Muscle of back (tissue), 11 donors: Measurements from ENCODE around the gene RILPL2. TPM values are rescaled to one million over a fixed set of nuclear protein-coding genes. Genes with fewer than 3 reads are reported as not detected.
"Not testable (repeated sequence)": the region's sequence is repeated elsewhere in the genome, so short reads cannot be mapped to it uniquely, and the experiment has no call there.

Source experiments
- DNase-seq, 3 donors: peaks; one replicate each; pipeline versions ENCODE4 v3.0.0 to v3.0.0-alpha.2; 2013
- polyA plus RNA-seq, 10 donors: library from polyadenylated mRNA; unstranded; fragments of 120-200 nt; gene quantifications; one replicate each; pipeline ENCODE4 v1.2.1, GENCODE V29; 2013; ENCODE audit not compliant: insufficient read length in 10 of 10

Gene RILPL2
- polyA plus RNA-seq, 10 donors, result 1.1 to 2.1 (median 1.5) TPM

DNA sequence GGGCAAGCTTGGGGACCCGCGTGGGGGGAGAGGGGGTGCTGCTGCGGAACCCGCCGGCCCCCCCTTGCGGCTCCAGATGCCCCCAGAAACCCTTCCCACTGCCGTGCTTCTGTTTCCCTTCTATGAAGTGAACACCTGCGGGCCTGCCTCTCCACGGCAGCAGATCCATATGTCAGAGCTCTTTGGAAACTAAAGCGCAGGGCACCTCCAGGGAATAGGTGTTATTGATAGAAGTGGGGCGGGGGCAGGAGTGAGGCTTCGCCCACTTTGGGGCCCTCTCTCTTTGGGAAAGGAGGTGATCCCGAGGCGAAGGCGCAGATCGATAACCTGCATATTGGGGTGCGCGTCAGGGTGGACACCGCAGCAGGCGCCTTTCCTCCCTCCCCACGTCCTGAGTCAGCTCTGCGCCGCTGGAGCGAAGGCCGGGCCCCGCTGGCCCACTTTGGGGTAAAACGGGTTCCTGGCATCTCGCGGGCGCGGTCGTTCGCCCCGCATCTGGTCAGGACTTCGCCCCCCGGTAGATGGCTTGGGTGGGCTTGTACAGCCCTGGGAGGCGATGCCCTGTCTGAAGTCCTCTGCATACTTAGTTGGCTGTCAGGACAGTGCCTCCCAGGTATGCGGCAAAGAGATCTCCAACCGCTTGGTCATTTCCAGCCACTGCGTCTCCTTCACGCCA, 52.0 kb downstream of the RILPL2 start:
- peak in 2 of 3 donors; percentile 32 to 54 for DNase-seq

DNA sequence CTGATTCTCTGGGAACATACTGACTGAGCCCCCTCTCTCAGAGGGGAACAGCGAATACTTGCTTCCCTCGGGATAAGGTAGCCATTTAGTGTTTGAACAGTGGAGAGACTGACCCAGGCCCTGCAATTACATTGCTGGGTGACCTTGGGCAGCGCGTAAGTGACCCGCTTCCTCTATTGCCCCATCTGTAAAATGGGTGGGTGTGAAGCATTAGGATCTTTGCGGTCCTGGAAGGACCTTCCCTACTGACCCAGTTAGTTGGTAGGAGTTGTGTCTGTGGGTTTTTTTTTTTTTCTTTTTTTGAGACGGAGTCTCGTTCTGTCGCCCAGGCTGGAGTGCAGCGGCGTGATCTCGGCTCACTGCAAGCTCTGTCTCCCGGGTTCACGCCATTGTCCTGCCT, 53.8 kb downstream of the RILPL2 start:
- DNase-seq, result no peak

DNA sequence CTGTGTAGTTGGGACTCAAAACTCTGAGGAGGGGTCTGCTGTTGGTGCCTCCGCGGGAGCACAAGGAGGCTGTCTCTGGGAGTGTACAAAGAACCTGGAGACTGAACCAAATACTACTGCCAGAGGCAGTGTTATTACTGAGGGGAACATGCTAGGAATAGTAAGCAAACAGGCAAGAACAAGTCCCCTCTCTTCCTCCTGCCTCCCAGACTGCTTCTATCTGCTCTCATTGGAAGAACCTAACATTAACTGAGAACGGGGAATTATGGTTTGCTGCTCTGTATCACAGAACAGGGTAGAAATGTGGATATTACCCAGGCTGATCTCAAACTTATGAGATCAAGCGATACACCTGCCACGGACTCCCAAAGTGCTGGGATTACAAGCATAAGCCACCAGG, 57.1 kb downstream of the RILPL2 start:
- no peak for DNase-seq

DNA sequence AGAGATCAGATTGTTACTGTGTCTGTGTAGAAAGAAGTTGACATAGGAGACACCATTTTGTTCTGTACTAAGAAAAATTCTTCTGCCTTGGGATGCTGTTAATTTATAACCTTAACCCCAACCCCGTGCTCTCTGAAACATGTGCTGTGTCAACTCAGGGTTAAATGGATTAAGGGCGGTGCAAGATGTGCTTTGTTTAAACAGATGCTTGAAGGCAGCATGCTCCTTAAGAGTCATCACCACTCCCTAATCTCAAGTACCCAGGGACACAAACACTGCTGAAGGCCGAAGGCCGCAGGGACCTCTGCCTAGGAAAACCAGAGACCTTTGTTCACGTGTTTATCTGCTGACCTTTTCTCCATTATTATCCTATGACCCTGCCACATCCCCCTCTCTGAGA, 64.1 kb downstream of the RILPL2 start:
- not testable (repeated sequence) for DNase-seq

DNA sequence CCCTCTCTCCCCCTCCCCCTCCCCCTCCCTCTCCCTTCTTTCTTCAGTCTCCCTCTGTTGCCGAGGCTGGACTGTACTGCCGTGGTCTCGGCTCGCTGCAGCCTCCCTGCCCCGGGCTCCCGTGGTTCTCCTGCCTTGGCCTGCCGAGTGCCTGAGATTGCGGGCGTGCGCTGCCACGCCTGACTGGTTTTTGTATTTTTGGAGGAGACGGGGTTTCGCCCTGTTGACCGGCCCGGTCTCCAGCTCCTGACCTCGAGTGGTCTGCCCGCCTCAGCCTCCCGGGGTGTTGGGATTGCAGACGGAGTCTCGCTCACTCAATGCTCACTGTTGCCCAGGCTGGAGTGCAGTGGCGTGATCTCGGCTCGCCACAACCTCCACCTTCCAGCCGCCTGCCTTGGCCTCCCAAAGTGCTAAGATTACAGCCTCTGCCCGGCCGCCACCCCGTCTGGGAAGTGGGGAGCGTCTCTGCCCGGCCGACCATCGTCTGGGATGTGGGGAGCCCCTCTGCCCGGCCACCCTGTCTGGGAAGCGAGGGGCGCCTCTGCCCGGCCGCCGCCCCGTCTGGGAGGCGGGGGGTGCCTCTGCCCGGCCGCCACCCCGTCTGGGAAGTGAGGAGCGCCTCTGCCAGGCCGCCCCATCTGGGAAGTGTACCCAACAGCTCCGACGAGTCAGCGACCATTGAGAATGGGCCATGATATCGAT, 64.7 kb downstream of the RILPL2 start:
- not testable (repeated sequence) for DNase-seq

DNA sequence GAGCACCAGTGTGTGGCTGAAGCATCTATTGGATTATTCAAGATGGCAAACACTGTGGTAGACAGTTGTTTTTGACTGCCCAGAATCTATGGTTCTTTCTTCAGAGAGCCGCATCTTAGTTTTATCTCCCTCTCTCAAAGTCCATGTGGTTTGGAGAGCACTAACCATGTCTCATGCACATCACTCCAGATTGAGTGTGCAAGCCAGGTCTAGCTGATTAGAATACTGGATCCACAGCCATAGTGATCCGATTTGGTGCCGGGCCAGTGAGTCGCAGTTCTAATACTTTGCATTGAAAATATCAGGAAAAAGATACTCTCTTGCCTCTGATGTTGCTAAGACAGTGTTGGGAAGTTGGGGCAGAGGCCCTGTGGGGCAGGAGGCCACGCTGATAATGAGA, 67.3 kb downstream of the RILPL2 start:
- DNase-seq, result no peak

DNA sequence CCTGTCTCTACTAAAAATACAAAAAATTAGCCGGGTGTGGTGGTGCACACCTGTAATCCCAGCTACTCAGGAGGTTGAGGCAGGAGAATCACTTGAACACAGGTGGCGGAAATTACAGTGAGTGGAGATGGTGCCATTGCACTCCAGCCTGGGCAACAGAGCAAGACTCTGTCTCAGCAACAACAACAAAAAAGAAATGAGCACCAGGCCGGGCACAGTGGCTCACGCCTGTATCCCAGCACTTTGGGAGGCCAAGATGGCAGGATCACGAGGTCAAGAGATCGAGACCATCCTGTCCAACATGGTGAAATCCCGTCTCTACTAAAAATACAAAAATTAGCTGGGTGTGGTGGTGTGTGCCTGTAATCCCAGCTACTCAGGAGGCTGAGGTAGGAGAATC, 68.1 kb downstream of the RILPL2 start:
- DNase-seq, result not testable (repeated sequence)

DNA sequence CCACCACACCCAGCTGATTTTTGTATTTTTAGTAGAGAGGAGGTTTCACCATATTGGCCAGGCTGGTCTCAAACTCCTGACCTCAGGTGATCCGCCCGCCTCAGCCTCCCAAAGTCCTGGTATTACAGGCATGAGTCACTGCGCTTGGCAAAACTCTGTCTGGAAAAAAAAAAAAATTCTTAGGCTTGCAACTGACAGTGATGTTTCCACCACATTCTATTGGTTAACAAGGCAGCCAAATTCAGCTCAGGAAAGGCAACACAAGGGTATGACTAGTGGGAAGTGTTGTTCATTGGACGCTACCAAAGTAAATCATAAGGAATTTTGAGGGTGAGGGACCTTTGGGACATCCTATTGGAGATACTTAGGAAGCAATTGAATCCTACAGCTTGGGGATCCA, 69.0 kb downstream of the RILPL2 start:
- no peak for DNase-seq

Other genes starting within 250 kb of the RILPL2 start
- gene MPHOSPH9, start 203.5 kb downstream of the RILPL2 start, polyA plus RNA-seq, result 10 to 100 TPM; 11.9 to 28.3 (median 21.2) TPM
- 10 to 100 TPM; 10.1 to 16.9 (median 14.3) TPM for gene MTRFR, start 203.2 kb downstream of the RILPL2 start, polyA plus RNA-seq
- 100 to 1,000 TPM; 188 to 232 (median 209) TPM for gene CDK2AP1, start 164.8 kb downstream of the RILPL2 start, polyA plus RNA-seq
- 10 to 100 TPM; 15.1 to 22.9 (median 18.1) TPM for gene SBNO1, start 71.8 kb downstream of the RILPL2 start, polyA plus RNA-seq
- gene KMT5A, start 52.6 kb downstream of the RILPL2 start, polyA plus RNA-seq, result 10 to 100 TPM; 23.7 to 42.6 (median 34.1) TPM
- gene SNRNP35, start 21.5 kb upstream of the RILPL2 start, polyA plus RNA-seq, result 10 to 100 TPM; 24.5 to 30.6 (median 28.6) TPM
- gene RILPL1, start 97.0 kb upstream of the RILPL2 start, polyA plus RNA-seq, result 10 to 100 TPM; 27.0 to 36.1 (median 28.9) TPM
- gene TMED2, start 147.9 kb upstream of the RILPL2 start, polyA plus RNA-seq, result 100 to 1,000 TPM; 143 to 192 (median 161) TPM
- gene DDX55, start 165.4 kb upstream of the RILPL2 start, polyA plus RNA-seq, result 10 to 100 TPM; 10.2 to 26.7 (median 15.9) TPM
- 10 to 100 TPM; 41.8 to 55.1 (median 48.4) TPM for gene EIF2B1, start 197.0 kb upstream of the RILPL2 start, polyA plus RNA-seq
- gene GTF2H3, start 197.1 kb upstream of the RILPL2 start, polyA plus RNA-seq, result 10 to 100 TPM; 22.1 to 35.2 (median 25.5) TPM
- 10 to 100 TPM in 2 of 10 donors, 1 to 10 TPM in 8; 5.9 to 11.0 (median 8.2) TPM for gene TCTN2, start 234.4 kb upstream of the RILPL2 start, polyA plus RNA-seq